GM12874 (cell line): ENCODE data around the gene S100A3.

Experiments
- TF ChIP-seq, protein P1 (sequence below): IDR thresholded peaks from 2 replicates; pipeline ENCODE4 v1.5.1; 2011; ENCODE audit warnings: low read depth, mild to moderate bottlenecking, control low read depth, low read length, moderate library complexity; ENCODE audit not compliant: insufficient read depth

S100A3 gene

DNA sequence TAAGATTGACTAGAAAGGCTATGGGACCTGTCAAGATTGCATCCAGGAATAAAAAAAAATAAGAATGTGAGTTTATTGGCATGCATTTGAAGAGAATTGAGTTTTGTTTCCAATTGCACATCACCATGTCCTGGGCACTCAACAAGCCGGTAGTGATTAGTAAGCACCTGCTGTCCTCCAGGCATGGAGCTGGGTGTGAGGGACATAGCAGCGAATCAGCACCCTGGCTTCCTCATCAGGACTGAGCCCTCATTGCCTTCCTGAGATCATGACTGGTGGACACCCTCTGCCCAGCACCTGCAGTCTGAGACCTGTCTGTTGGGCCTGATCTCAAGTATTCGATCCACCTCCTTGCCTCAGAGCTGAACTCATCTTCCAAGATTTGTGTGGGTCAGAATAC is 40.0 kb downstream of the S100A3 start:
- TF ChIP-seq, protein P1, sequence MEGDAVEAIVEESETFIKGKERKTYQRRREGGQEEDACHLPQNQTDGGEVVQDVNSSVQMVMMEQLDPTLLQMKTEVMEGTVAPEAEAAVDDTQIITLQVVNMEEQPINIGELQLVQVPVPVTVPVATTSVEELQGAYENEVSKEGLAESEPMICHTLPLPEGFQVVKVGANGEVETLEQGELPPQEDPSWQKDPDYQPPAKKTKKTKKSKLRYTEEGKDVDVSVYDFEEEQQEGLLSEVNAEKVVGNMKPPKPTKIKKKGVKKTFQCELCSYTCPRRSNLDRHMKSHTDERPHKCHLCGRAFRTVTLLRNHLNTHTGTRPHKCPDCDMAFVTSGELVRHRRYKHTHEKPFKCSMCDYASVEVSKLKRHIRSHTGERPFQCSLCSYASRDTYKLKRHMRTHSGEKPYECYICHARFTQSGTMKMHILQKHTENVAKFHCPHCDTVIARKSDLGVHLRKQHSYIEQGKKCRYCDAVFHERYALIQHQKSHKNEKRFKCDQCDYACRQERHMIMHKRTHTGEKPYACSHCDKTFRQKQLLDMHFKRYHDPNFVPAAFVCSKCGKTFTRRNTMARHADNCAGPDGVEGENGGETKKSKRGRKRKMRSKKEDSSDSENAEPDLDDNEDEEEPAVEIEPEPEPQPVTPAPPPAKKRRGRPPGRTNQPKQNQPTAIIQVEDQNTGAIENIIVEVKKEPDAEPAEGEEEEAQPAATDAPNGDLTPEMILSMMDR = no peak

DNA sequence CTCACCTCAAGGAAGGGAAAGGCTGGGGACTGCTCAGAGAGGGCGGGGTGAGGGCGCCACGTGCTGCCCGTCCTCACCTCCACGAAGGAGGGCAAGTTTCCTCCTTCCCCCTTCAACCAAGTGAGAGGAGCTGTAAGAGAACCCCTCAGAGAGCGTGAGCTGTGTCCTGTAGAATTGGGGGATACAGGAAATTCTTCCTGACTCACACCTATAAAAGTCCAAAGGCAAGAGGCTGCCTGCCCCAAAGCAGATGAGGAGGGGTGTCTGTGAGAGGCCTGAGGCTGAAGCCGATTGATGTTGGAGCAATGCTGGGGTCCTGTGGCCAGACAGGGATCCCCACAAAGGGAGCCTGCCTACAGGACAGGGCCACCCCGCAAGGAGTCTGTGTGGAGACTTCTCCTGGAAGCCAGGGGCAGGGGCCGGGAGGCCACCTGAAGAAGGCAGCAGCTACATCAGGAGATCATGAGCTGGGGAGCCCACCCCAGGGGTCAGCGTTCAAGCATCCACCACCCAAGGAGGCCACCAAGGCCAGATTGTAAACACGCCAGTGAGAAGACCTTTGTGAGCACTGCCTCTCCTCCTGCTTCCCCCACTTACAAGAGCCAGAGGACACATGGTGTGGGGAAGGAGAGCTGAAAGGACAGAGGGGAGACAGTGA is 41.0 kb downstream of the S100A3 start:
- TF ChIP-seq, protein P1 = no peak

DNA sequence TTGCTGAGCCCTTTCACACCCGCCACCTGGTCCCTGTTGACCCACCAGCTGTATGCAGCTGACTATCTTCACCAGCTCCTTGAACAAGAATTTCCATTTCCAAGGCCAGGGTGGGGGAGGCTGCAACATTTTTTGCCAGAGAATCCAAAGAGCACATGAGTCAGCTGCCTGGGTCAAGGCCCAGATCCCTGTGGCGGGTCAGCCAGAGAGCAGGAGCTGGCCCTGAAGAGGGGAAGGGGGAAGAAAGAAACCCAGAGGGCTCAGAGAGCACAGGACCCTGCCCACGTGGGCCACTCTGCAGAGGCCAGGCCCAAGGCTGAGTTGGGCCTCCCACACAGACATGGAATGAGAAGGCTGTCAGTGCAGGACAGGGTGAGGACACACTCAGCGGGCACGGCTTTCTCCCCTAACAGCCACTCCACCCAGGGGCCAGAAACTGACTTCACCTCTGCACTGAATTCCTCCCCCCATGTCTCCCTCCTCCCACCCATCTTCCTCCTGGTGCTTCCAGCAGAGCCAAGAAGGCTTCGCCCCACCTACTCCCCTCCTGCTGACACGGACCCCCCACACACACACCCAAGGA is 42.1 kb downstream of the S100A3 start:
- TF ChIP-seq, protein P1 = no peak

DNA sequence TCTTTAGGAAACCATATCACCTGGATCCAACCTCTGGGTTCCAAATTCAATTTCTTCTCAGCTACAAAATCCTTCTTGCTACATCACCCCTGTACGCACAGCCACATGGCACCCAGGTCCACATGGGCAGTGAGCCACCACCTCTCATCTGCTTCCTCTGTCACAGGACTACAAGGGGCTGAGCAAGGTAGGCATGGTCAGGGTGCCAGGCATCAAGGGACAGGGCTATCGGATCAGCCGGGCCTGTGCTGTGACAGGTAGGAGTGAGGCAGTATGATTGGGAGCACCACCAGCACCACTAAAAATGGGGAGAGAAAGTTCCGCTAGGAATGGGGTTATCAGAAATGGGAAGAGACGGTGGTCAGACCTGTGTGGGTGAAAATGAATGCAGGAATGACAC is 42.7 kb downstream of the S100A3 start:
- TF ChIP-seq, protein P1 = no peak

DNA sequence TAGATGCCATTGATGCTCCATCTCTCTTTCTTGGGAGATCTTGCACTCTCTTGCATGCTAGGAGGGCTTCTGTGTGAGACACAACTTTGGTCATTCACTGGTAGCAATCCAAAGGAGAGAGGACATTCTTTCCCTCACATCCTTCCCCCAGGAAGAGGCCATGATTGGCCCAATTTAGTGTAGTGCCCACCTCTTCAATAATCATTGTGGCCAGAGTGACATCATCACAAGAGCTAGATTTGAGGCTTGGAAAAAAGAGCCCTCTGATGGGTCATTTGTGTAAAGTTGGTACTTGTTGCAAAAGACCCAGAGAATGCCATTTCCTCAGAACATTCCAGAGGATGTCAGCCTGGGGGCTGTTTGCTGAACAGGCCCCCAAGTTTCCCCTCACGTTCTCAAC is 43.5 kb downstream of the S100A3 start:
- TF ChIP-seq, protein P1 = no peak

DNA sequence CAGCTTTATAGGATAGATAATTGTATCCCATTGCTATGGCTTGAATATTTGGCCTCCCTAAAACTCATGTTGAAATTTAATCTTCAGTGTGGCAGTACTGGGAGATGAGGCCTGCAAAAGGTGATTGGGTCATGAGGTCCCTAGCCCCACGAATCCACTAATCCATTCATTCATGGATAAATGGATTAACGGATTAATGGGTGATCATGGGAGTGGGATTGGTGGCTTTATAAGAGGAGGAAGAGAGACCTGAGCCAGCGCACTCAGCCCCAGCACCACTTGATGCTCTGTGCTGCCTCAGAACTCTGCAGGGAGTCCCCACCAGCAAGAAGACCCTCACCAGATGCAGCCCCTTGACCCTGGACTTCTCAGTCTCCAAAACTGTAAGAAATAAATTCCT is 45.3 kb downstream of the S100A3 start:
- TF ChIP-seq, protein P1 = no peak

DNA sequence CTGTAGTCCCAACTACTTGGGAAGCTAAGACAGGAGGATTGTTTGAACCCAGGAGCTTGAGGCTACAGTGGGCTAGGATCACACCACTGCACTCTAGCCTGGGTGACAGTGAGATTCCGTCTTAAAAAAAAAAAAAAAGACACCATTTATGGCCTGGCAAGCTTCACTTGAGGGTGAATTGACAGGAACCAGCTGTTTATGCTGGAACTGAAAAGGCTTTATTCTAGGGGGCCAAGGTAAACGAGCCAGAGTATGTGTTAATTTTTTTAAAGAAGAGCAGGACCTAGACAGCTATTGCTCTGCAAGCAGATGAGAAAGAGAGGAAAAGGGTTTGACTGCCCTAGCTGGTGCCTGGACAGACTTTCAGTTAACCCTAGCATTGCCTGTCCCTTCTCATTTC is 50.3 kb downstream of the S100A3 start:
- TF ChIP-seq, protein P1 = no peak
